HG03442 (cell line): Measurements from ENCODE around the gene MRPL41.
"Not testable (repeated sequence)": the region's sequence is repeated elsewhere in the genome, so short reads cannot be mapped to it uniquely, and the experiment has no call there.

Experiments
- ATAC-seq: cut with Tn5 transposase; IDR thresholded peaks from one replicate; pipeline ENCODE4 v1.9.1; 2021; ENCODE audit warnings: mild to moderate bottlenecking, moderate library complexity; ENCODE audit not compliant: unreplicated experiment

MRPL41 gene

DNA sequence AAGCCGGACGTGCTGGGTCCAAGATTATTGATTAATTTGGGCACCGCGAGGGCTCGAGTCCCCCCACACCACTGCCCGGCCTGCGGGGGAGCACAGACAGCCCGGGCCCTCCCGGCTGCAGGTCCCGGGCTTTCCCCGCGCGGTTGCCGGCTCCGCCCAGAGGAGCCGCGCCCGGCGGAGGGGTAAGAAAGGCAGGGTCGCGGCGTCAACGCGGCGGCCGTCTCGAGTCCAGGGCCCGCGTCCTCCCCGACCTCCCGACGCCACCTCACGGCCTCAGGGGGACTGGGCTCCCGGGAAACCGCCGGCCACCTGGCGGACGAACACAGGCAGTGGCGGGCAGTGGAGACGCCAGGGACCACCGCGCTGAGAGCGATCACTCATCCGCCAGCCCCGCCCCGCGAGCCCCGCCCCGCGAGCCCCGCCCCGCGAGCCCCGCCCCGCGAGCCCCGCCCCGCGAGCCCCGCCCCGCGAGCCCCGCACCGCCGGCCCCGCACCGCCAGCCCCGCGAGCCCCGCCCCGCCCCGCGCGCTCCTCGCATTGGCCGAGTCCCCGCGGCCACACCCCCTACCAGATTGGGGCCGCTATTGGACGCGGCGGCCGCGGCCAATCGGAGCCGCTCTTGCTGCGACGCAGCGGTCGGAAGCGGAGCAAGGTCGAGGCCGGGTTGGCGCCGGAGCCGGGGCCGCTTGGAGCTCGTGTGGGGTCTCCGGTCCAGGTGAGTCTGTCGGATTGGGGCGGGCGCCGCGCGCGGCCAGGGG is at the start of gene MRPL41:
MRPL41 (plus strand) TSS at position 616 of the 758 bp plus-strand sequence. CDS start 203 bp downstream, outside the sequence.
- ATAC-seq: peak; percentile 77

DNA sequence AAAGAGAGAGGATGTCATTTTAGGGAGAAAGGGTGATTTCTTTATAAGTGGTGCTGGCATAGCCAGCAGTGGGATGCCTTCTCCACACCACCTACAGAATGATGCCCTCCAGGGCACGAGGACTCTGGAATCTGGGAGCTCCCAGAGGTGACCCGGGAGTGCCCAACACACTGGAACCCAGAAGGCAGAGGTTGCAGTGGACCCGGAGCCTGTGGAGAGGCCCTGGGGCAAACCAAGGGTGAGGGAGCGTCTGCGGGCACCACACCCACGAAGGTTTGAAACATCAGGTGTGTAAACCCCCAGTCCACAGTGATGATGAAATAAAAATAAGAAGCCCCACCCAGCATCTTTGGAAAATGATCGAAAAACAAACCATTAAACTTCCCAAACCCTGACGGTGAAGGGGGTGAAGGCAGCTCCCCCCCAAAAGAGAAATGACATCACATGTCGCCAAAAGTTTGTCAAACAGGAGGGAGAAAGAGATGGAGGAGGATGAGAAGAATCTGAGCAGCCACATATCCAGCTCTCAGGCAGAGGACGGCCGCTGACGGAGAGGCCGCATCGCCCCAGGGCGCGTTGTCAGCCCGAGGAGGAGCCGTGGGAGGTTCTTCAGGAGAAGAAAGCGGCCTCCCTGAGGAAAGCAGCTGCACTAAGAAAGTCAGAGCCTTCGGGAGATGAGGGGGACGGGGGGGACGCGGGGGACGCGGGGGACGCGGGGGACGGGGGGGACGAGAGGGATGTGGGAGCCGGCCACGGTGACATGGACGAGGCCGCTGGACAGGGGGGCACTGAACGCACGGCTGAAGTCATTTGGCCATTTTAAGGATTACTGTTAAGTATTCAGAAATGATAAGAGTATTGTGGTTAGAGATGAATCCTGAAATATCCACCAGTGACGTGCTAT is 49.4 kb upstream of the MRPL41 start:
- ATAC-seq: no peak

DNA sequence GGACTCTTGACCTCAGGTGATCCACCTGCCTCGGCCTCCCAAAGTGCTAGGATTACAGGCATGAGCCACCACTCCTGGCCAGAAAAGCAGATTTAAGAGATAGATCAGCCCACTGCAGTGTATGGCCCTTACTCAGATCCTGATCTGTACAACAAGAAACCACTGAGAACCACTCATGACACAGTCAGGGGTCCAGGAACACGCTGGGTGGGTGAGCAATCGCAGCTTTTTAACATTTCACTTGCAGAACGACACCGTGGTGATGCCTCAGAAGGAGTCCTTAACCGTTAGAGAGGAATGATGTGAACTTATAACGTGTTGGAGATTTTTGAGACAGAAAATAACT is 47.3 kb upstream of the MRPL41 start:
- ATAC-seq: no peak

DNA sequence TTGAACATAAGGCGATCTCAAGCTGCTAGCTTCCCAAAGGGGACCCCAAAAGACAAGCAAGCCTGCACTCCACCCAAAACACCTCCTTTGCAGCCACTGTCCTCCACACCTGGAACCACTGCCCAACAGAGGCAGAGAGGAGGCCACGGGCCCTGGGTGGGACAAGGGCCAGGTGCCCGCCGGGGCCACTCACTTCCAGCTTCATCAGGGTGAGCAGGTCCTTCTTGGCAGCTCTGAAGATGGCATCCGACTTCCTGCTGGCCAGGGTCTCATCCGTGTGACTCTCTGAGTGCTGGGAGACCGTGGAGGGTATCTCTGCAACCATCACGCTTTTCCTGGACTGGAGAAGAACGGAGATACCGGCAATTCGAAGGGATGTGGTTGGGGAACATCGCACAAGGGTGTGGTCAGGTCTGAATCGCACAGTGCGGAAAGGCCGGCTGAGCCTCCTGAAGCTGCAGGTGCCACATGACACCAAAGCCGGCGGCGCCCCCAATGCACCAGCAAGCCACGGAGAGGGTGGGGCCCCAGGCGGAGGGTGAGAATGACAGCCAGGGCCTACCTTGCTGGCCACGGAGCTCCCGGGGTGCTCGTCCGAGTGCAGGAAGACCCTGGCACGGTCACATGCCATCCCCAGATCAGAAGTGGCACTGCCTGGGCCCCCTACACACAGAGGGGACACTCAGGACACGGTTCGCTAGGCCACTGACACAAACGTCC is 46.1 kb upstream of the MRPL41 start:
- no peak for ATAC-seq

DNA sequence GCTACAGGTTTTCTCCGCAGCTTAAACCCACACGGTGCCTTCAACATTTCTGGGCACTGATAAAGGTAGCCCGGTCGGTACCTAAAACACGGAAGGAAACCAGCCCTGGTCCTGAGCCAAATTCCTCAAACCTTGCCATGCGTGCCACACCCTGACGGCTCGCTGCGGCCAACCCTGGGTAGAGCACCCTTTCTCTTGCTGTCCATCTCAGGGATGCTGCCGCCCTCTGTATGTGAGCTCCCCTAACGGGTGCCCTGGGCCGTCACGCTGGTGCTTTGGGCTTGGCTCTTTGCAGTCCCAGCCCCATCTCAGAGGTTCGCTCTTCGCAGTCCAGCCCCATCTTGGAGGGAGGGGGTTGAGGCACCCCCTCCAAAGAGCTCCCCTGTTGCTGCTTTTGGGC is 45.4 kb upstream of the MRPL41 start:
- ATAC-seq: no peak

DNA sequence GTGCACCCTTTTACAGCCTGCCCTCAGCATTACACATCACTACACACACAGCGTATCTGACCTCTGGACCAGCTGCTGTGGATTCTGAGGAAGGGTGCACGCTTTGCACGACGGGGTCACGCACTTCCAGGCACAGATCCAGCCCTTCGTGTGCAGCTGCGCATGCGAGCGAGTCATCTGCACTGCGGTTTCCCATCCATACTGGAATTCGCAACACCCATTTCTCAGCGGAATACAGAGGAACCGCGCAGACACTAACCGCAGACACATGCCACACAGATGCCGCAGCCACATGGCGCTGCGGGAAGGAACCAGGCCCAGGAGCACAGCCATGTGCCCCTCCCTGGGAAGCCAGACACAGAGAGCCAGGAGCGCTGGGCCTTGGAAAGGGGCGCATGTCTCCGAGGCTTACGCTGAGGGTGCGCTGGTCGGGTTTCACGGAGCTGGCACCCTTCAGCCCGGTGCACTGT is 44.9 kb upstream of the MRPL41 start:
- no peak for ATAC-seq

DNA sequence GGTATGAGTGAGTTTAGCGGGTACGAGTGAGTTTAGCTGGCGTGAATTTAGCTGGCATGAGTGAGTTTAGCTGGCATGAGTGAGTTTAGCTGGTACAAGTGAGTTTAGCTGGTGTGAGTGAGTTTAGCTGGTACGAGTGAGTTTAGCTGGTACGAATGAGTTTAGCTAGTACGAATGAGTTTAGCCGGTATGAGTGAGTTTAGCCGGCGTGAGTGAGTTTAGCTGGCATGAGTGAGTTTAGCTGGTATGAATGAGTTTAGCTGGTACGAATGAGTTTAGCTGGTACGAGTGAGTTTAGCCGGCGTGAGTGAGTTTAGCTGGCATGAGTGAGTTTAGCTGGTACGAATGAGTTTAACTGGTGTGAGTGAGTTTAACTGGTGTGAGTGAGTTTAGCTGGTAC is 42.5 kb upstream of the MRPL41 start:
- ATAC-seq: no peak

DNA sequence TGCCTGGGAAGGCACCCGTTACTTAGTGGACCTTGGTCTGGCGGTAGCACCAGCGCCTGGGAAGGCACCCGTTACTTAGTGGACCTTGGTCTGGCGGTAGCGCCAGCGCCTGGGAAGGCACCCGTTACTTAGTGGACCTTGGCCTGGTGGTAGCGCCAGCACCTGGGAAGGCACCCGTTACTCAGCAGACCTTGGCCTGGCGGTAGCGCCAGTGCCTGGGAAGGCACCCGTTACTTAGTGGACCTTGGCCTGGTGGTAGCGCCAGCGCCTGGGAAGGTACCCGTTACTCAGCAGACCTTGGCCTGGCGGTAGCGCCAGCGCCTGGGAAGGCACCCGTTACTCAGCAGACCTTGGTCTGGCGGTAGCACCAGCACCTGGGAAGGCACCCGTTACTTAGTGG is 40.6 kb upstream of the MRPL41 start:
- not testable (repeated sequence) for ATAC-seq

DNA sequence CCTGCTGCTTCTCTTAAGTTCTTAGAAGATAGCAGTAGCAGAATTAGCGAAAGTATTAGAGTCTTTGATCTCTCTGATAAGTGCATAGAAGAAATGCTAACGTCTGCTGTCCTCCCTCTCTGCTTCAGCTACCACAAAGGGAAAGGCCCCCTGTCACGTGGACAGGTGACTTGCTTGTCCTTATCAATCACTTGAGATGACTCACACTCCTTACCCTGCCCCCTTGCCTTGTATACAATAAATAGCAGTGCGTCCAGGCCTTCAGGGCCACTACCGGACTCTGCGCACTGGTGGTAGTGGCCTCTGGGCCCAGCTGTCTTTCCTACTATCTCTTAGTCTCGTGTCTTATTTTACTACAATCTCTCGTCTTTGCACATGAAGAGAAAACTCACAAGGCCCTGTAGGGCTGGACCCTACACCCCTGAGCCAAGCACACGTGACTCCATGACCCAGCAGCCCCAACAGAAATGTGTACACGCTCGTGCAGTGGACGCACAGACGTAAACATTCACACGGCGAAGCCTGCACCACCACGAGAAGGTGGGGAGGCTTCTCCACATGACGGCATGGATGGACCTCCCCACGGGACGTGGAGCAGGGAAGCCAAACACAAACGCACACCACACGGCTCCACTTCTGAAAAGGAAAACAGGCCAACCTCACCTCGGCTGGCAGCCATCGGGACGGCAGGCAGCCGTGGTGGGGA is 39.8 kb upstream of the MRPL41 start:
- ATAC-seq: no peak

DNA sequence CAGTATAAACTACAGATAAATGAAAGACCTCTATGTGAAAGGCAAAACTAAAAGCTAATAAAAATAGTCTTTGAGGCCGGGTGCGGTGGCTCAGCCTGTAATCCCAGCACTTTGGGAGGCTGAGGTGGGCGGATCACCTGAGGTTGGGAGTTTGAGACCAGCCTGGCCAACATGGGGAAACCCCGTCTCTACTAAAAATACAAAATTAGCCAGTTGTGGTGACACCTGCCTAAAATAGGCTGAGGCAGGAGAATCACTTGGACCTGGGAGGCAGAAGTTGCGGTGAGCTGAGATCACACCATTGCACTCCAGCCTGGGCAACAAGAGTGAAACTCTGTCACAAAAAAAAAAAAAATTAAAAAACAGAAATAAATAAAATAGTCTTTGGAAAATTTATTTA is 38.5 kb upstream of the MRPL41 start:
- not testable (repeated sequence) for ATAC-seq

DNA sequence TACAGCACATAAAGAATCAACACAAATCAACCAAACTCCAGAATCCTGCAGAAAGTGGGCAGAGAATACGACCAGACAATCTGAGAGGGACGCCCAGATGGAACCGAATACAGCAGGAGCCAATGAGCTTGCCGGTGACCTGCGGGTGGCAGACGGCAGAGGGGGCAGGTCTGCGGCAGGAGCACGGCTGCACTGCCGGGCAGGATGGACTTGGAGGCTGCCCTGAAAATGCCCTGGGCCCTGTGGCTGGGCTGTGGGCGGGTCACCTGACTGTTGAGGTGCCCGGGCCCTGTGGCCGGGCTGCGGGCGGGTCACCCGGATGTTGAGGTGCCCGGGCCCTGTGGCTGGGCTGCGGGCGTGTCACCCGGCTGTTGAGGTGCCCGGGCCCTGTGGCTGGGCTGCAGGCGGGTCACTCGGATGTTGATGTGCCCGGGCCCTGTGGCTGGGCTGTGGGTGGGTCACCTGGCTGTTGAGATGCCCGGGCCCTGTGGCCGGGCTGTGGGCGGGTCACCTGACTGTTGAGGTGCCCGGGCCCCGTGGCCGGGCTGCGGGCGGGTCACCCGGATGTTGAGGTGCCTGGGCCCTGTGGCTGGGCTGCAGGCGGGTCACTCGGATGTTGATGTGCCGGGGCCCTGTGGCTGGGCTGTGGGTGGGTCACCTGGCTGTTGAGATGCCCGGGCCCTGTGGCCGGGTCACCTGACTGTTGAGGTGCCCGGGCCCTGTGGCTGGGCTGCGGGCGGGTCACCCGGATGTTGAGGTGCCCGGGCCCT is 37.7 kb upstream of the MRPL41 start:
- not testable (repeated sequence) for ATAC-seq

DNA sequence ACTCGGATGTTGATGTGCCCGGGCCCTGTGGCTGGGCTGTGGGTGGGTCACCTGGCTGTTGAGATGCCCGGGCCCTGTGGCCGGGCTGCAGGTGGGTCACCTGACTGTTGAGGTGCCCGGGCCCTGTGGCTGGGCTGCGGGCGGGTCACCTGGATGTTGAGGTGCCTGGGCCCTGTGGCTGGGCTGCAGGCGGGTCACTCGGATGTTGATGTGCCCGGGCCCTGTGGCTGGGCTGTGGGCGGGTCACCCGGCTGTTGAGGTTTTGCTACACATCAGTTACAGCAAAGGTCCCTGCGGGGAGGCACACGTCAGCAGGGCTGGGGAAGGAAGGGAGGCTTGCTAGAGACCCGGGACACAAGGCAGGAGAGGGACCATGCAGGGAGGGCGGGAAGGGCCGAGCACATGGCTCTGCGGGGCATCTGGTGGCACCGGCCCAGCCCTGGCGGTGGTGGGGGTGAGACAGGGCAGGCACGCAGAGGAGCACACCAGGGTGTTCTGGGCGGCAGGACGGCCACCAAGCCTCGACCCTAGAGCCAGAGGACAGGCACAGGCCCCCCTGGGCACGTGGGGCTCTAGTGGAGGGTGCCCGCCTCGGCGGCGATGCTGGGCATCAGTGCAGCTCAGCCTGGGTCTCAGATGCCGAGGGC is 36.9 kb upstream of the MRPL41 start:
- ATAC-seq: no peak

DNA sequence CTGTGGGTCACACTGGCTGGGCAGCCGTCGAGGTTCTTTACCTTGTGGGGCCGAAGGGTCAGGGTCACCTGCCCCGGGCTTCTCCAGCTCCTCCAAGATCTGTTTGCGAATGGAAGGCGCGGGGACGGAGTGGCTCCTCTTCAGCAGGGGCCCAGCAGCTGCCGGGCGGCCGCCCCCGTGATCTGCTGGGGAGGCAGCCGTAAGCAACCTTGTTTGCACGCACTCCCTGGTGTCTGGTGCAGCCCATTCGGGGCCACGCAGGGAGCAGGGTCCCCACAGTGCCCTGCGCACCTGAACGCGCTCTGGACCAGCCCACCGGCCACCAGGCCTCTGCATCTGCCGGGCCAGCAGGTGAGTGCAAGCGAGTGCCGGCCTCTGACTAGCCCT is 36.3 kb upstream of the MRPL41 start:
- ATAC-seq: no peak

DNA sequence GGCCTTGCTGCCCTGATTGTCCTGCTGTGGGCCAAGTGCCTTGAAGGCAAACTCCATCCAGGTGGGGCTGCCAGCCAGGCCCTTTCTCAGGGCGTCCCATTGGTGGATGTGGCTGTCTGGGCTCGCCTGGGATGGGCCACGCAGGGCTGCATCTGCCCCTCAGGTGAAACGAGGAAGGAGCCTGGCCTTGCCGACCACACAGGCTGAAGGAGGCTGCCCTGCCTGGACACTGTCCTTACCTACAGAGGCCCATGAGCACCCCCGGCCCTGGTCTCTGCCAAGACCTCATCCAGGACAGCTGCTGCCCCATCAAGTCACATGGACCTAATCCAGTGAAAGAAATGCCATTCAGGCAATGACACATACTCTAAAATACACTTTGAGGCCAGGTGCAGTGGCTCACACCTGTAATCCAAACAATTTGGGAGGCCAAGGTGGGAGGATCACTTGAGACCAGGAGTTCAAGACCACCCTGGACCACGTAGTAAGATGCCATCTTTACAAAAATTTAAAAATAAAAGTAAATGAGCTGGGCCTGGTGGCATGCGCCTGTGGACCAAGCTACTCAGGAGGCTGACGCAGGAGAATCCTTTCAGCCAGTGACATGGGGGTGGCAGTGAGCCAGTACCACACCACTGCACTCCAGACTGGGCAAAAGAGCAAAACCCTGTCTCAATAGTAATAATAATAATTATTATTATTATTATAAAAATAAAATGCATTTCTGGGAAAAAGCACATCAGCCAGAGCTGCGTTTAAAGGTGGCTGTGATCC is 35.3 kb upstream of the MRPL41 start:
- no peak for ATAC-seq

DNA sequence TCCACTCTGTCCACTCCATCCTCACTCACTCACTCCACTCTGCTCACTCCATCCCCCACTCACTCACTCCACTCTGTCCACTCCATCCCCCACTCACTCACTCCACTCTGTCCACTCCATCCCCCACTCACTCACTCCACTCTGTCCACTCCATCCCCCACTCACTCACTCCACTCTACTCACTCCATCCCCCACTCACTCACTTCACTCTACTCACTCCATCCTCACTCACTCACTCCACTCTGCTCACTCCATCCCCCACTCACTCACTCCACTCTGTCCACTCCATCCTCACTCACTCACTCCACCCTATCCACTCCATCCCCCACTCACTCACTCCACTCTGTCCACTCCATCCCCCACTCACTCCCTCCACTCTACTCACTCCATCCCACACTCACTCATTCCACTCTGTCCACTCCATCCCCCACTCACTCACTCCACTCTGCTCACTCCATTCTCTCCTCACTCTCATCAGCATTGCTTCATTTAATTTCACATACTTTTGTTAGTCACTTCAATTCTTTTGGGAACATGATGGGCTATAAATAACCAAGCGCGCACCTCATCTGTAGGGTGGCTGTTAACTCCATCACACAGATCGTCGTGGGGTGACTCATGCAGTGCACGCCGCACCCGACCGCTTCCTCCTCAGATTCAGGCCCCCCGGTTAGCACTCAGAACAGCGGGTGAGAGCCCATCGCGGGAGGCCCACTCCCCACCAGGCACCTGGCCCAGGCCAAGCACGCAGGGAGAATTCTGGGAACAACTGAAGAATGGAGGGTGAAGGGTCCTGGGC is 32.8 kb upstream of the MRPL41 start:
- ATAC-seq: not testable (repeated sequence)

DNA sequence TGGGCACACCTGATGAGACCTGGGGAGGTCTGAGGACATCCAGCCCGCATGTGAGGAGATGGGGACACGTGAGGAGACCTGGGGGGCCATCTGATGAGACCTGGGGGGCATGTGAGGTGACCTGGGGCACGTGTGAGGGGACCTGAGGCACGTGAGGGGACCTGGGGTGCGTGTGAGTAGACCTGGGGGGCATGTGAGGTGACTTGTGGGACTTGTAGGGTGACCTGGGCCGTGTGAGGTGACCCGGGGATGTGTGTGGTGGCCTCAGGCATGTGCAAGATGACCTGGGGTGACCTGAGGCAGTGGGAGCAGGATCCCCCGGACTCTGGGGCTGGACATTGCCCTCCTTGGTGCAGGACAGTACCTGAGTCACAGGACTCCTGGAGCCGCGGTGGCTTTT is 32.1 kb upstream of the MRPL41 start:
- ATAC-seq: no peak

DNA sequence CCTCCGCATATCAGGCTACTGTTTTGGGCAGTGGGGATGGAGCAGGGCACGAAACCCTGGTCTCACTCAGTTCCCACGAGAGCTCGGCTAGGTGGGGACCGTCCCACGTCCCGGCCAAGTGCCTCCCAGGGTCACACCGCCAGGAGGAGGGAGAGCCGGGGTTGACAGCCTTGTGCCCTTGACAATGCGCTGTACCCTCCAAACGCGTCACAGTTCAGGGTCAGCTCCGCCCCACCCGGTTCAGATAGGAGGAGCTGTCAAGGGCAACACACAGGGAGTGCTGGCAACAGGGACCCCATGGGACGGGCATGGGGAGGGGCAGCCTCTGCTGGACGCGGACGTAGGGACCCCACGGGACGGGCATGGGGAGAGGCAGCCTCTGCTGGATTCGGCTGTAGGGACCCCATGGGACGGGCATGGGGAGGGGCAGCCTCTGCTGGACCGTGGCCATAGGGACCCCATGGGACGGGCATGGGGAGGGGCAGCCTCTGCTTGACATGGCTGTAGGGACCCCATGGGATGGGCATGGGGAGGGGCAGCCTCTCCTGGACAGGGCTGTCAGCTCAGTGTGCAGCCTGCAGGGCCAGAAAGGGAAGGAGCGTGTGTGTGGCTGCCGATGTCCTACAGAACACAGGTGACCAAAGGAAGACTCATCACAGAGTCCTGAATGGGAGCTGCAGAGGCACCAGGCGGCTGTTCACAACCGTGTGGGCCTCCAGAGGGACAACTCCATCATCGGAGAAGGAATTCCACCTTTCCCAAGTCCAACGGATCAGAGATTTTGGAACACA is 30.9 kb upstream of the MRPL41 start:
- ATAC-seq: no peak
